ENCODE results near the gene GNPAT. TPM values are rescaled to one million over a fixed set of nuclear protein-coding genes. Genes with fewer than 3 reads are reported as not detected.

Gene GNPAT
- total RNA-seq, 1 experiment from 2014 or later, result 40.5 TPM

- no peak overlapping the region for H3K4me2 ChIP-seq (ENCODE audit: low read length)
- H3K9me2 ChIP-seq (replicated peaks; ENCODE audit: low read length), result no peaks in the 10 kb centered on the region
- no peak overlapping the region for H3K9ac ChIP-seq (ENCODE audit: low read length)
- ATAC-seq, result no peak
- H3K4me1 ChIP-seq (ENCODE audit: insufficient read depth, low read length), result no peaks in the 10 kb centered on the region
- no TSS peak for BruUV-seq (replicated peaks)
- no peaks in the 10 kb centered on the region for H3K27me3 ChIP-seq (ENCODE audit: low read length)
- TF ChIP-seq EZH2 (IDR thresholded peaks at IDR 0.05; ENCODE audit: low read length, unreplicated experiment) (no peak), EZH2phosphoT487 (IDR thresholded peaks at IDR 0.05; ENCODE audit: borderline replicate concordance, low read length) (no peak), CTCF (conservative IDR thresholded peaks at IDR 0.05; ENCODE audit: low read depth, low read length) (no peak)
- H3F3A ChIP-seq (ENCODE audit: low read length, unreplicated experiment), result no peaks in the 10 kb centered on the region
- no peak overlapping the region for H3K4me3 ChIP-seq (ENCODE audit: low read length)
- H3K79me2 ChIP-seq (ENCODE audit: low read length), result no peaks in the 10 kb centered on the region
- H2AFZ ChIP-seq (ENCODE audit: low read length), result no peak overlapping the region
- ChIA-PET POLR2A (ENCODE audit: unreplicated experiment) (no interaction called here), CTCF (no interaction called here)
- no peaks in the 10 kb centered on the region for H3K9me3 ChIP-seq (ENCODE audit: low read length)
- DNase-seq, result no peak
- H3K36me3 ChIP-seq (ENCODE audit: low read depth, low read length), result peaks cover 33% of the 10 kb centered on the region
- no peak overlapping the region for H3K27ac ChIP-seq (ENCODE audit: low read length)
- intact Hi-C loops (cut with micrococcal nuclease), result no loop called here
- H4K20me1 ChIP-seq (ENCODE audit: low read length), result no peaks in the 10 kb centered on the region
Measured at GRCh38 chr1:231272880-231273279, 31.9 kb downstream of the GNPAT start.

DNA sequence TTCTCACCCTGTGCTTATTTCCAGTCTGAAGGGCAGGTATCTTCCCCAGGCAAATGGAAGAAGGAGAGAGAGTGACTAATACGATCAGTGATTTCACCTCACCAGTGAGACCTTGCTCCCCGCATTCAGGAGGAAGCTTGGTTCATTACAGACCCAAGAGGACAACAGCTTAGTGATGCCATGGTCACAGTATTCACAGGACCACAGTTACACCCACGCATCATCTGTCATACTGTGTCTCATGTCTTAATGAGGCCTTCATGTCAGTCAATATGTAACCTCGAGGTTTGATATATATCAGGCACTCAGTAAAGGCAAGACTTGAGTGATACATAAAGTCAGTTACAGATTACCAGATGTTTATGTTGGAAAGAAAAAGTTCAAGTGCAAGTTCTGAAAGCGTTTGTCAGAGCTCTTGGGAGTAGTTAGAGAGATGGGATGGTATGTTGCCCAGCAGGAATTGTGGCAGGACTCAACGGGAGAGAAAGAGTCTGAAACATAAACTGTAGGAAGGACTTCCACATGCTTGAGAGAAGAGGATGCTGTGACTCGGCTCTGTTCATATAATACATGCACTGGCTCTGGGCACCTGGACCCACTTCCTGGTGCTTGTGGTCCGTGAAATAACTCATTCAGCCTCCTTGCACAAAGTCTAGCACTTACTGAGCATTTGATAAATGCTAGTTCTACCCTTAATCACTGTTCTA is 33.3 kb downstream of the GNPAT start:
- BruUV-seq (replicated peaks), result no TSS peak
- Histone ChIP-seq H3K27ac (ENCODE audit: low read length) (no peak overlapping the region), H3K4me2 (ENCODE audit: low read length) (no peak overlapping the region), H3K4me1 (ENCODE audit: insufficient read depth, low read length) (no peaks in the 10 kb centered on the region), H3K9me3 (ENCODE audit: low read length) (no peaks in the 10 kb centered on the region), H3K36me3 (ENCODE audit: low read depth, low read length) (peaks cover 34% of the 10 kb centered on the region), H3K79me2 (ENCODE audit: low read length) (no peaks in the 10 kb centered on the region), H4K20me1 (ENCODE audit: low read length) (no peaks in the 10 kb centered on the region), H3K27me3 (ENCODE audit: low read length) (no peaks in the 10 kb centered on the region), H2AFZ (ENCODE audit: low read length) (no peak overlapping the region), H3K9ac (ENCODE audit: low read length) (no peak overlapping the region), H3K9me2 (replicated peaks; ENCODE audit: low read length) (no peaks in the 10 kb centered on the region), H3K4me3 (ENCODE audit: low read length) (no peak overlapping the region), H3F3A (ENCODE audit: low read length, unreplicated experiment) (no peaks in the 10 kb centered on the region)
- ChIA-PET CTCF (no interaction called here), POLR2A (ENCODE audit: unreplicated experiment) (no interaction called here)
- ATAC-seq, result no peak
- TF ChIP-seq EZH2 (IDR thresholded peaks at IDR 0.05; ENCODE audit: low read length, unreplicated experiment) (no peak), EZH2phosphoT487 (IDR thresholded peaks at IDR 0.05; ENCODE audit: borderline replicate concordance, low read length) (no peak), CTCF (conservative IDR thresholded peaks at IDR 0.05; ENCODE audit: low read depth, low read length) (no peak)
- DNase-seq, result no peak
- intact Hi-C loops (cut with micrococcal nuclease), result no loop called here

DNA sequence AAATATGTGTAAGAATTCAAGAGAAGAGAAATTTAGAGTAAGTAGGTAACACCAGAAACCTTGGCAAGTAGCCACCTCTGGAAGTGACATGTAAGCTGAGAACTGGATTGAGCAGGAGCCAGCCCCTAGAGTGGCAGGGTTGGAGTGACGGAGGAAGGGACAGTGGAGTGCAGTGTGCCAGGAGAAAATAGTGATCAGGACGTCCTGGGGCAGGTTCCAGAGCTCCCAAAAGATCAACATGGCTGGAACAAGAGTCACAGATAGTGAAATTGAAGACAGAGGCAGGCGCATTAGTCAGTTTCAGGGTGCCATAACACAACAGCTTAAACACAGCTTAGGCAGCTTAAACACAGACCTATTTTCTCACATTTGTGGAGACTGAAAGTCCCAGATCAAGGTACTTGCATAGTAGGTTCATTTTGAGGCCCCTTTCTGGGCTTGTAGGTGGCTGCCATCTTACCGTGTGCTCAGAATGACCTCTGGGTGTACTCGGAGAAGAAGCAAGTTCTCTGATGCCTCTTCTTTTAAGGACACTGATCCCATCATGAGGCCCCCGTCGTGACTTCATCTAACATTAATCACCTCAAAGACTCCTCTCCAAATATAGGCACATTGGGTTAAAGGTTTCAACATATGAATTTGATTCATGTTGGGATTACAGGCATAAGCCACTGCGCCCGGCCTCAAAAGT is 37.2 kb downstream of the GNPAT start:
- TF ChIP-seq CTCF (conservative IDR thresholded peaks at IDR 0.05; ENCODE audit: low read depth, low read length), result no peak
- TF ChIP-seq EZH2 (IDR thresholded peaks at IDR 0.05; ENCODE audit: low read length, unreplicated experiment), result no peak
- no peak for TF ChIP-seq EZH2phosphoT487 (IDR thresholded peaks at IDR 0.05; ENCODE audit: borderline replicate concordance, low read length)
- Histone ChIP-seq H3K9me3 (ENCODE audit: low read length) (no peaks in the 10 kb centered on the region), H3K9me2 (replicated peaks; ENCODE audit: low read length) (no peaks in the 10 kb centered on the region), H4K20me1 (ENCODE audit: low read length) (no peaks in the 10 kb centered on the region), H3K9ac (ENCODE audit: low read length) (no peak overlapping the region), H3K4me2 (ENCODE audit: low read length) (no peak overlapping the region), H3K79me2 (ENCODE audit: low read length) (no peaks in the 10 kb centered on the region), H2AFZ (ENCODE audit: low read length) (no peak overlapping the region), H3K4me1 (ENCODE audit: insufficient read depth, low read length) (no peaks in the 10 kb centered on the region), H3K36me3 (ENCODE audit: low read depth, low read length) (peaks cover 31% of the 10 kb centered on the region), H3K4me3 (ENCODE audit: low read length) (no peak overlapping the region), H3K27me3 (ENCODE audit: low read length) (no peaks in the 10 kb centered on the region), H3F3A (ENCODE audit: low read length, unreplicated experiment) (no peaks in the 10 kb centered on the region), H3K27ac (ENCODE audit: low read length) (no peak overlapping the region)
- intact Hi-C loops (cut with micrococcal nuclease), result no loop called here
- no peak for DNase-seq
- peak; percentile 35; the same call in 1 of the 2 replicates for ATAC-seq
- BruUV-seq (replicated peaks), result no TSS peak
- POLR2A ChIA-PET (ENCODE audit: unreplicated experiment), result no interaction called here
- CTCF ChIA-PET, result no interaction called here
